CD14-positive monocyte (primary cell): Measurements from ENCODE around the gene GAREM1. TPM values are rescaled to one million over a fixed set of nuclear protein-coding genes. Genes with fewer than 3 reads are reported as not detected.

Source experiments
- DNase-seq, 3 donors: peaks; one replicate each; pipeline ENCODE4 v3.0.0-alpha.2; 2011 to 2022
- H2AFZ ChIP-seq: 2 replicates; pipeline ENCODE4 v1.6.0; 2012; ENCODE audit warnings: mild to moderate bottlenecking, low read depth, low read length, inconsistent platforms; ENCODE audit not compliant: insufficient read depth, poor library complexity, severe bottlenecking
- H3K27ac ChIP-seq, 2 donors: 1 replicate in 1 of 2; 2 replicates in 1 of 2; pipeline ENCODE4 v1.5.1; 2012 to 2013; ENCODE audit warnings: low read length in 2 of 2, control low read depth in 1 of 2, inconsistent platforms in 1 of 2, low read depth in 1 of 2, mild to moderate bottlenecking in 1 of 2
- H3K27me3 ChIP-seq, 2 donors: one replicate each; pipeline versions ENCODE4 v1.6.0 to v1.6.1; 2011 to 2013; ENCODE audit warnings: low read length in 2 of 2; ENCODE audit not compliant: control insufficient read depth in 2 of 2, insufficient read depth in 2 of 2
- H3K36me3 ChIP-seq, 2 donors: replicated peaks in 1 of 2; 1 replicate in 1 of 2; 2 replicates in 1 of 2; pipeline versions ENCODE4 v1.5.1 to v1.6.1; 2012 to 2013; ENCODE audit warnings: low read length in 2 of 2, control low read depth in 1 of 2, inconsistent platforms in 1 of 2, mild to moderate bottlenecking in 1 of 2; ENCODE audit not compliant: insufficient read depth in 2 of 2, control insufficient read depth in 1 of 2
- H3K4me1 ChIP-seq, 2 donors: 1 replicate in 1 of 2; 2 replicates in 1 of 2; pipeline versions ENCODE4 v1.5.1 to v1.6.1; 2012 to 2013; ENCODE audit warnings: low read length in 2 of 2, control low read depth in 1 of 2, inconsistent platforms in 1 of 2, mild to moderate bottlenecking in 1 of 2, moderate library complexity in 1 of 2; ENCODE audit not compliant: insufficient read depth in 2 of 2, control insufficient read depth in 1 of 2
- H3K4me2 ChIP-seq: replicated peaks from 2 replicates; pipeline ENCODE3; 2012; ENCODE audit warnings: low read length, moderate library complexity, mild to moderate bottlenecking; ENCODE audit not compliant: poor library complexity, severe bottlenecking; ENCODE audit errors: extremely low read depth
- H3K4me3 ChIP-seq, 3 experiments: fragments of 200-600 bp in 1 of 3; sonication (generic) in 1 of 3; replicated peaks in 1 of 3; 1 replicate in 2 of 3; 2 replicates in 1 of 3; pipeline ENCODE4 v1.5.1; 2011 to 2013; ENCODE audit warnings: low read length in 3 of 3, mild to moderate bottlenecking in 3 of 3, control low read depth in 2 of 3, low read depth in 2 of 3, inconsistent platforms in 1 of 3, moderate library complexity in 1 of 3
- H3K79me2 ChIP-seq: 2 replicates; pipeline ENCODE4 v1.6.0; 2012; ENCODE audit warnings: mild to moderate bottlenecking, control low read depth, inconsistent platforms, low read length, moderate library complexity; ENCODE audit not compliant: insufficient read depth
- H3K9ac ChIP-seq: 2 replicates; pipeline ENCODE4 v1.6.0; 2017; ENCODE audit warnings: low read length, mild to moderate bottlenecking; ENCODE audit not compliant: insufficient read depth, poor library complexity, severe bottlenecking
- H3K9me3 ChIP-seq, 2 donors: replicated peaks in 1 of 2; 1 replicate in 1 of 2; 2 replicates in 1 of 2; pipeline versions ENCODE4 v1.5.1 to v1.6.1; 2012 to 2013; ENCODE audit warnings: low read length in 2 of 2, control low read depth in 1 of 2; ENCODE audit not compliant: control insufficient read depth in 1 of 2, insufficient read depth in 1 of 2
- H4K20me1 ChIP-seq: 2 replicates; pipeline ENCODE4 v1.6.0; 2012; ENCODE audit warnings: mild to moderate bottlenecking, low read length, control low read depth, moderate library complexity; ENCODE audit not compliant: insufficient read depth
- H3K27ac Mint-ChIP-seq, 7 donors: one replicate each; pipeline ENCODE4 v1.8.0; 2020; ENCODE audit warnings: mild to moderate bottlenecking in 7 of 7, mixed read lengths in 7 of 7, moderate library complexity in 6 of 7, inconsistent platforms in 2 of 7
- H3K27me3 Mint-ChIP-seq, 3 donors: one replicate each; pipeline ENCODE4 v1.8.0; 2021 to 2022; ENCODE audit warnings: low read depth in 3 of 3, mild to moderate bottlenecking in 3 of 3, mixed read lengths in 3 of 3, moderate library complexity in 3 of 3, inconsistent platforms in 1 of 3
- H3K36me3 Mint-ChIP-seq, 2 donors: one replicate each; pipeline ENCODE4 v1.8.0; 2020; ENCODE audit warnings: mixed read lengths in 2 of 2, inconsistent platforms in 1 of 2, mild to moderate bottlenecking in 1 of 2
- H3K4me1 Mint-ChIP-seq: one replicate; pipeline ENCODE4 v1.8.0; 2020; ENCODE audit warnings: mild to moderate bottlenecking, mixed read lengths
- H3K4me3 Mint-ChIP-seq, 2 donors: one replicate each; pipeline ENCODE4 v1.8.0; 2020; ENCODE audit warnings: mild to moderate bottlenecking in 2 of 2, mixed read lengths in 2 of 2, moderate library complexity in 1 of 2
- H3K9me3 Mint-ChIP-seq, 7 donors: one replicate each; pipeline ENCODE4 v1.8.0; 2020 to 2022; ENCODE audit warnings: mixed read lengths in 7 of 7, mild to moderate bottlenecking in 6 of 7, moderate library complexity in 6 of 7, inconsistent platforms in 2 of 7
- WGBS: methylation state at CpG from one replicate; pipeline ENCODE4 v1.1.5; 2013; ENCODE audit warnings: missing lambda C conversion rate; ENCODE audit not compliant: insufficient coverage; 5-methylcytosine and 5-hydroxymethylcytosine counted together
- intact Hi-C, 2 donors: fragments of 100-400 bp; cut with micrococcal nuclease; formaldehyde crosslinking; loops; one replicate each; pipeline versions ENCODE4 v1.15.0 to v1.15.1; 2023
- polyA plus RNA-seq, 3 donors: library from polyadenylated mRNA; depleted of rRNA in 1 of 3; unstranded in 2 of 3; stranded (reverse) in 1 of 3; fragments of 300-500 nt in 2 of 3; fragments of >200 nt in 1 of 3; fragmentation: Illumina TruSeq in 2 of 3; gene quantifications; 1 replicate in 2 of 3; 2 replicates in 1 of 3; pipeline ENCODE4 v1.2.3, GENCODE V29; 2012 to 2021
- TF ChIP-seq, protein P1 (sequence below): fragments of 200-600 bp; IDR thresholded peaks from one replicate; pipeline ENCODE4 v1.8.0; 2022; ENCODE audit warnings: antibody characterized with exemption, mild to moderate bottlenecking

Gene GAREM1
- polyA plus RNA-seq, 3 donors, result 0.24 TPM; not detected in 2

- no peaks in the 10 kb centered on the region for H3K36me3 ChIP-seq
- no peak overlapping the region for H2AFZ ChIP-seq
- no peaks in the 10 kb centered on the region for H3K27me3 ChIP-seq
- H3K27me3 Mint-ChIP-seq, result peaks cover 2 to 7% (median 3%) of the 10 kb centered on the region in 3 donors
- H3K79me2 ChIP-seq, result no peaks in the 10 kb centered on the region
- no peaks in the 10 kb centered on the region for H3K36me3 Mint-ChIP-seq
- intact Hi-C loops, result no loop called here
- H3K9me3 ChIP-seq, result no peaks in the 10 kb centered on the region
- no peak overlapping the region for H3K4me2 ChIP-seq
- H3K4me3 ChIP-seq, result no peak overlapping the region
- H3K27ac Mint-ChIP-seq, result no peak overlapping the region
- H3K27ac ChIP-seq, result no peak overlapping the region
- H3K9ac ChIP-seq, result no peak overlapping the region
- no peak for DNase-seq
- H3K4me1 ChIP-seq, result no peaks in the 10 kb centered on the region
- no peak overlapping the region for H3K4me3 Mint-ChIP-seq
- TF ChIP-seq, protein P1, sequence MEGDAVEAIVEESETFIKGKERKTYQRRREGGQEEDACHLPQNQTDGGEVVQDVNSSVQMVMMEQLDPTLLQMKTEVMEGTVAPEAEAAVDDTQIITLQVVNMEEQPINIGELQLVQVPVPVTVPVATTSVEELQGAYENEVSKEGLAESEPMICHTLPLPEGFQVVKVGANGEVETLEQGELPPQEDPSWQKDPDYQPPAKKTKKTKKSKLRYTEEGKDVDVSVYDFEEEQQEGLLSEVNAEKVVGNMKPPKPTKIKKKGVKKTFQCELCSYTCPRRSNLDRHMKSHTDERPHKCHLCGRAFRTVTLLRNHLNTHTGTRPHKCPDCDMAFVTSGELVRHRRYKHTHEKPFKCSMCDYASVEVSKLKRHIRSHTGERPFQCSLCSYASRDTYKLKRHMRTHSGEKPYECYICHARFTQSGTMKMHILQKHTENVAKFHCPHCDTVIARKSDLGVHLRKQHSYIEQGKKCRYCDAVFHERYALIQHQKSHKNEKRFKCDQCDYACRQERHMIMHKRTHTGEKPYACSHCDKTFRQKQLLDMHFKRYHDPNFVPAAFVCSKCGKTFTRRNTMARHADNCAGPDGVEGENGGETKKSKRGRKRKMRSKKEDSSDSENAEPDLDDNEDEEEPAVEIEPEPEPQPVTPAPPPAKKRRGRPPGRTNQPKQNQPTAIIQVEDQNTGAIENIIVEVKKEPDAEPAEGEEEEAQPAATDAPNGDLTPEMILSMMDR, result no peak
- H3K4me1 Mint-ChIP-seq, result no peaks in the 10 kb centered on the region
- peaks cover 0 to 3% (median 0%) of the 10 kb centered on the region in 7 donors for H3K9me3 Mint-ChIP-seq
- WGBS, result 98% methylated on average over 5 of the region's 7 CpGs
- H4K20me1 ChIP-seq, result no peaks in the 10 kb centered on the region
These were observed 90.8 kb downstream of the GAREM1 start for GRCh38 chr18:32379891-32380290.

GRCh38 chr18:32378705-32379104 is 92.0 kb downstream of the GAREM1 start:
- H3K36me3 Mint-ChIP-seq, result no peaks in the 10 kb centered on the region
- Histone ChIP-seq H3K4me1 (no peaks in the 10 kb centered on the region), H3K9ac (no peak overlapping the region), H2AFZ (no peak overlapping the region), H3K27ac (no peak overlapping the region), H3K4me3 (no peak overlapping the region), H3K4me2 (no peak overlapping the region), H4K20me1 (no peaks in the 10 kb centered on the region), H3K27me3 (no peaks in the 10 kb centered on the region), H3K36me3 (no peaks in the 10 kb centered on the region), H3K79me2 (no peaks in the 10 kb centered on the region), H3K9me3 (no peaks in the 10 kb centered on the region)
- 100% methylated on average over 2 of the region's 4 CpGs for WGBS
- DNase-seq, result no peak
- peaks cover 2 to 7% (median 3%) of the 10 kb centered on the region in 3 donors for H3K27me3 Mint-ChIP-seq
- H3K4me3 Mint-ChIP-seq, result no peak overlapping the region
- TF ChIP-seq, protein P1, result no peak
- peaks cover 0 to 1% (median 0%) of the 10 kb centered on the region in 7 donors for H3K9me3 Mint-ChIP-seq
- H3K4me1 Mint-ChIP-seq, result no peaks in the 10 kb centered on the region
- intact Hi-C loops, result no loop called here
- no peak overlapping the region for H3K27ac Mint-ChIP-seq
